Measurements from ENCODE around the gene DEFB127.
"Not testable (repeated sequence)": the region's sequence is repeated elsewhere in the genome, so short reads cannot be mapped to it uniquely, and the experiment has no call there.

The DEFB127 gene

GRCh38 chr20:157154-157553 is at the start of gene DEFB127:
TSS of gene DEFB127 (plus strand) at chr20:157454. CDS start at chr20:157545, 91 bp downstream.
- no peak for DNase-seq

- DNase-seq: no peak
Measured at GRCh38 chr20:112396-112795, 44.9 kb upstream of the DEFB127 start.

GRCh38 chr20:117518-117917 is 39.7 kb upstream of the DEFB127 start:
- no peak for DNase-seq

GRCh38 chr20:129786-130323 is 27.4 kb upstream of the DEFB127 start:
- DNase-seq: not testable (repeated sequence)

GRCh38 chr20:137668-138490 is 19.4 kb upstream of the DEFB127 start:
- DNase-seq: peak; percentile 1 to 24

GRCh38 chr20:142290-142689 is 15.0 kb upstream of the DEFB127 start, which contains the start of gene DEFB126:
TSS of gene DEFB126 (plus strand) at chr20:142590. CDS start at chr20:142629, 39 bp downstream.
- DNase-seq: no peak

- DNase-seq: no peak
Measured at GRCh38 chr20:145877-146276, 11.4 kb upstream of the DEFB127 start.

GRCh38 chr20:152131-152530 is 5.1 kb upstream of the DEFB127 start:
- DNase-seq: no peak

- DNase-seq: no peak
Measured at GRCh38 chr20:164618-165017, 7.4 kb downstream of the DEFB127 start.

- DNase-seq: no peak
Measured at GRCh38 chr20:168876-169275, 11.6 kb downstream of the DEFB127 start.

- DNase-seq: no peak
Measured at GRCh38 chr20:184288-184687, 27.0 kb downstream of the DEFB127 start.

GRCh38 chr20:187733-188132 is 30.5 kb downstream of the DEFB127 start:
- no peak for DNase-seq

- DNase-seq: no peak
Measured at GRCh38 chr20:189611-190010, 32.4 kb downstream of the DEFB127 start, which contains the start of gene DEFB128. TSS of gene DEFB128 (minus strand) at chr20:189711. CDS start at chr20:189623, 88 bp downstream.

GRCh38 chr20:198225-198624 is 41.0 kb downstream of the DEFB127 start:
- no peak for DNase-seq

- DNase-seq: no peak
Measured at GRCh38 chr20:199996-200395, 42.7 kb downstream of the DEFB127 start.

- not testable (repeated sequence) for DNase-seq
Measured at GRCh38 chr20:203630-204029, 46.4 kb downstream of the DEFB127 start.
